OCI-LY1 (cell line): ENCODE data around the gene GIGYF1.

Experiments used
- EZH2 ChIP-seq: fragments of 200-600 bp; sonication (generic), shearing (Covaris generic); IDR thresholded peaks from 2 replicates; pipeline ENCODE4 v1.8.0; 2017; ENCODE audit warnings: borderline replicate concordance, mixed run types, mild to moderate bottlenecking, antibody characterized with exemption, low read length, moderate library complexity, mixed read lengths
- TF ChIP-seq, protein P1 (sequence below): fragments of 200-600 bp; sonication (generic), shearing (Covaris generic); IDR thresholded peaks from 2 replicates; pipeline ENCODE4 v1.5.1; 2017; ENCODE audit warnings: mild to moderate bottlenecking, antibody characterized with exemption, low read length, moderate library complexity, mixed read lengths

DNA sequence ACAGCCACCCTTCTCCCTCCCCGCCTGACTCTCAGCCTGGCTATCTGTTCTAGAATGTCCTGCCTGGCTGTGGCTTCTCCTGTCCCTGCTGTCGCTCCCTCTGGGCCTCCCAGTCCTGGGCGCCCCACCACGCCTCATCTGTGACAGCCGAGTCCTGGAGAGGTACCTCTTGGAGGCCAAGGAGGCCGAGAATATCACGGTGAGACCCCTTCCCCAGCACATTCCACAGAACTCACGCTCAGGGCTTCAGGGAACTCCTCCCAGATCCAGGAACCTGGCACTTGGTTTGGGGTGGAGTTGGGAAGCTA, 27.4 kb upstream of the GIGYF1 start:
- TF ChIP-seq, protein P1, sequence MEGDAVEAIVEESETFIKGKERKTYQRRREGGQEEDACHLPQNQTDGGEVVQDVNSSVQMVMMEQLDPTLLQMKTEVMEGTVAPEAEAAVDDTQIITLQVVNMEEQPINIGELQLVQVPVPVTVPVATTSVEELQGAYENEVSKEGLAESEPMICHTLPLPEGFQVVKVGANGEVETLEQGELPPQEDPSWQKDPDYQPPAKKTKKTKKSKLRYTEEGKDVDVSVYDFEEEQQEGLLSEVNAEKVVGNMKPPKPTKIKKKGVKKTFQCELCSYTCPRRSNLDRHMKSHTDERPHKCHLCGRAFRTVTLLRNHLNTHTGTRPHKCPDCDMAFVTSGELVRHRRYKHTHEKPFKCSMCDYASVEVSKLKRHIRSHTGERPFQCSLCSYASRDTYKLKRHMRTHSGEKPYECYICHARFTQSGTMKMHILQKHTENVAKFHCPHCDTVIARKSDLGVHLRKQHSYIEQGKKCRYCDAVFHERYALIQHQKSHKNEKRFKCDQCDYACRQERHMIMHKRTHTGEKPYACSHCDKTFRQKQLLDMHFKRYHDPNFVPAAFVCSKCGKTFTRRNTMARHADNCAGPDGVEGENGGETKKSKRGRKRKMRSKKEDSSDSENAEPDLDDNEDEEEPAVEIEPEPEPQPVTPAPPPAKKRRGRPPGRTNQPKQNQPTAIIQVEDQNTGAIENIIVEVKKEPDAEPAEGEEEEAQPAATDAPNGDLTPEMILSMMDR: no peak
- no peak for TF ChIP-seq EZH2
